ENCODE data around the gene AVEN. TPM values are rescaled to one million over a fixed set of nuclear protein-coding genes. Genes with fewer than 3 reads are reported as not detected.
"Not testable (repeated sequence)": the region's sequence is repeated elsewhere in the genome, so short reads cannot be mapped to it uniquely, and the experiment has no call there.

AVEN gene
- total RNA-seq, 1 donor from 2014 or later, result 51.3 TPM

- TF ChIP-seq CTCF (IDR thresholded peaks at IDR 0.05; ENCODE audit: insufficient read depth, low read length, severe bottlenecking), result no peak
- Histone ChIP-seq H3K27me3 (ENCODE audit: control insufficient read depth, insufficient read depth, low read length) (no peaks in the 10 kb centered on the region), H3K4me3 (ENCODE audit: low read depth, low read length) (no peak overlapping the region), H3K36me3 (ENCODE audit: control insufficient read depth, insufficient read depth, low read length) (no peaks in the 10 kb centered on the region)
- no peak for FAIRE-seq
- peak; percentile 22 for DNase-seq (ENCODE audit: low read depth)
Observed at GRCh38 chr15:34019369-34019990, 19.5 kb downstream of the AVEN start.

GRCh38 chr15:34018738-34019137 lies 20.3 kb downstream of the AVEN start:
- FAIRE-seq; H3K27me3 ChIP-seq (ENCODE audit: control insufficient read depth, insufficient read depth, low read length); H3K36me3 ChIP-seq (ENCODE audit: control insufficient read depth, insufficient read depth, low read length); H3K4me3 ChIP-seq (ENCODE audit: low read depth, low read length); DNase-seq (ENCODE audit: low read depth): not testable (repeated sequence)

- no peak overlapping the region for H3K4me3 ChIP-seq (ENCODE audit: low read depth, low read length)
- no peak for FAIRE-seq
- DNase-seq (ENCODE audit: low read depth), result no peak
- H3K36me3 ChIP-seq (ENCODE audit: control insufficient read depth, insufficient read depth, low read length), result no peaks in the 10 kb centered on the region
- no peak for TF ChIP-seq CTCF (IDR thresholded peaks at IDR 0.05; ENCODE audit: insufficient read depth, low read length, severe bottlenecking)
- no peaks in the 10 kb centered on the region for H3K27me3 ChIP-seq (ENCODE audit: control insufficient read depth, insufficient read depth, low read length)
Observed at GRCh38 chr15:34018021-34018645, 20.9 kb downstream of the AVEN start.

GRCh38 chr15:34014556-34014955 lies 24.4 kb downstream of the AVEN start:
- FAIRE-seq (no peak), DNase-seq (ENCODE audit: low read depth) (no peak)
- TF ChIP-seq CTCF (IDR thresholded peaks at IDR 0.05; ENCODE audit: insufficient read depth, low read length, severe bottlenecking), result no peak
- no peak overlapping the region for H3K4me3 ChIP-seq (ENCODE audit: low read depth, low read length)
- no peaks in the 10 kb centered on the region for H3K27me3 ChIP-seq (ENCODE audit: control insufficient read depth, insufficient read depth, low read length)
- no peaks in the 10 kb centered on the region for H3K36me3 ChIP-seq (ENCODE audit: control insufficient read depth, insufficient read depth, low read length)

GRCh38 chr15:34013746-34014145 lies 25.3 kb downstream of the AVEN start:
- FAIRE-seq, result no peak

More at GRCh38 chr15:34013746-34014145, 25.3 kb downstream of the AVEN start:
- H3K36me3 ChIP-seq (ENCODE audit: control insufficient read depth, insufficient read depth, low read length), result no peaks in the 10 kb centered on the region
- no peaks in the 10 kb centered on the region for H3K27me3 ChIP-seq (ENCODE audit: control insufficient read depth, insufficient read depth, low read length)
- DNase-seq (ENCODE audit: low read depth), result no peak
- no peak for TF ChIP-seq CTCF (IDR thresholded peaks at IDR 0.05; ENCODE audit: insufficient read depth, low read length, severe bottlenecking)
- H3K4me3 ChIP-seq (ENCODE audit: low read depth, low read length), result no peak overlapping the region

All from bronchial epithelial cell (primary cell).